Measurements from ENCODE around the gene ZNF197.
"Not testable (repeated sequence)": the region's sequence is repeated elsewhere in the genome, so short reads cannot be mapped to it uniquely, and the experiment has no call there.

The ZNF197 gene

DNA sequence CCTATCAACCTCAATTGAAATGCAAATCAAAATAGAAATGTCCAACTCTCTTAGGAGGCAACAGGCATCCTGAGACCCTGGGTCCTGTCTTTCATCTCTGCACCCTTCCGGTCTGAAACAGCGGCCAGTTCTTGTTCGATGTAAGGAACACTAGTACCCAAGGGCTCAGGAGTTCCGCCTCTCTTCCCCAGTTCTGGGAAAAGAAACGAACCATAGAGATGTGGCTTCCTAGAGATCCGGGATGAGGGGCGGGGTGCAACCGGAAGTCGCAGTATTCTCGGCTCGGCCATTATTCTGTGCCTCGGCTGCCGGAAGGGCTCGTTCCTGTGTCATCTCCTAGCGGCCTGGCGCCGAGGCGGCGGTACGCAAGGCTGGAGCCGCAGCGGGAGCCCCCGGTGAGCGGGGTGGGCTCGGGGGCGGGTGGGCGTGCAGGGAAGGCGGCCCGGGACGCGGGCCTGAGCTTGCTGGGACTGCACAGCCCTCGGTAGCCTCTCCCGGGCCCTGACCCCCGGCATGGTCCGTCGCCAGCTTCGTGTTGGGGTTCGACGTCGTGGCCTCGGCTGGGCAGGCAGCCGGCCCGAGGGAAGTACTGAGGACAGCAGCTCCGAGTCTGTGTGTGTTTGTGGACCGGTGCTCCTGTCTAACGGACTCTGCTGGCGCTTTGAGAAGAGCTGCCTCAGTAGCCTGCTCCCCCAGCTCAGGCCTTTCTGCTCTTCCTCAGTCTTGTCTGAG, at the start of gene ZNF197:
TSS of gene ZNF197 (plus strand) at position 288 of the 732 bp plus-strand sequence. CDS start 4,119 bp downstream, outside the sequence.
- DNase-seq (ENCODE audit: low read depth in 1 of 2, low spot score in 1 of 2), result peak; percentile 7 to 36

DNA sequence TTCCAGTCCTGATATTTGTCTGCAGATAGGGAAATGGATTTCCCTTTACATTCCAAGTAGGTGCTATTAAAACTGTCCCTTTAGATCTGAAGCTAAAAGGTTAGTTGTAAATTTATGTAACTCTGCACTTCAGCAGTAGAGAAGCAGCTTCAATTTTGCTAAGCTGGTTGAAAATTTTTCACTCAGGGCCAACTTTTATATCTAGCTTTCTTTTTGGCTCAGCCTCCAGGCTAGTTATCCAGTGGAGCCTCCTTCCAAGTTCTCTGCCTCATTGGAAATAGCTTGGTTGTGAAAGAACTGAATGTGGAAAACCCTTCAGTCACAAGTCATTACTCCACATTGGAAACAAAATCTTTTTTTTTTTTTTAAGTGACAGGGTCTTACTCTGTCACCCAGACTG, 48.2 kb upstream of the ZNF197 start:
- no peak for DNase-seq (ENCODE audit: low read depth in 1 of 2, low spot score in 1 of 2)

DNA sequence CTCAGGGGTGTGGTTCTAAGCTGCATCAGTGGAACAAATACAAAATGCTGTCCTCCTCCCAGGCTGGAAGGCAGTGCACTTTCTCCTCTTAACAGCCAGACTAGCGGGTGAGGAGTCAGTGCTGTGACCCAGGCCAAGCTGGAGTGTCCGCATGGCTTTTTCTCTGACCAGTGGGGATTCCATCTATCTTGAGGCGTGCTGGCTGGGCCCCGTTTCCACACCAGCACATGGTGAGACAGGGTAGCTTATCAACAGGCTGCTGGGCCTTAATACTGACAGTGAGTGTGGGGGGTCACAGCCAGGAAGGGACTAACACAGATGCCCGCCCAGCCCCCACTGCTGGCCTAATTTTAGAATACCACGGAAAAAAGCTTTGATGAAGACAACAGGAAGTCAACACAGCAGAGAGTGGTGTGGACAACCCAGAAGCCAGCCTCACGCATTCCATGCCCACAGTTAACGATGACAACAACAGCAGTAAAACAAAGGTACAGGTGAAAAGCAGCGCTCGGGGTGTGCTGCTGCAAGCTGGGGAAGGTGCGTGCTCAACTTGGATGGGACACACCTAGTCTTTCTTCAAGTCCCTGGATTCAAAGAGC, 47.4 kb upstream of the ZNF197 start:
- DNase-seq (ENCODE audit: low read depth in 1 of 2, low spot score in 1 of 2), result not testable (repeated sequence)

DNA sequence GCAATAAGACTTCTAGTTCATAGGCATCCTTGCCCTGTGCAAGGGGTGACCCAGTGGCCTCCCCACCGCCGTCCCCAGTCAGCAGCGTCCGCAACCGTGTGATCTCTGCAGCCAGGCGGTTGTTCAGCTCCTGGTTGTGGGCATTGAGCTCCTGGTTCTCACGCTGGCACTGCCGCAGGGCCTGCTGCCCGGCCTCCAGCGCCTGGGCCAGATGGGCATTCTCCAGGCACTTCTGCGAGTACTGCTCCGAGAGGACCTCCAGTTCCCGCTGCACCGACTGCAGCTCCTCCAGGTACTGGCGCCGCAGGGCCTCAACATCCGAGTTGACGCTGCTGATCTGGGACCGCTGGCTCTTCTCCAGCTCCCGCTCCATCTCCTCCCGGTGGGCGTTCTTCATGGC, 46.5 kb upstream of the ZNF197 start:
- DNase-seq (ENCODE audit: low read depth in 1 of 2, low spot score in 1 of 2), result not testable (repeated sequence)

DNA sequence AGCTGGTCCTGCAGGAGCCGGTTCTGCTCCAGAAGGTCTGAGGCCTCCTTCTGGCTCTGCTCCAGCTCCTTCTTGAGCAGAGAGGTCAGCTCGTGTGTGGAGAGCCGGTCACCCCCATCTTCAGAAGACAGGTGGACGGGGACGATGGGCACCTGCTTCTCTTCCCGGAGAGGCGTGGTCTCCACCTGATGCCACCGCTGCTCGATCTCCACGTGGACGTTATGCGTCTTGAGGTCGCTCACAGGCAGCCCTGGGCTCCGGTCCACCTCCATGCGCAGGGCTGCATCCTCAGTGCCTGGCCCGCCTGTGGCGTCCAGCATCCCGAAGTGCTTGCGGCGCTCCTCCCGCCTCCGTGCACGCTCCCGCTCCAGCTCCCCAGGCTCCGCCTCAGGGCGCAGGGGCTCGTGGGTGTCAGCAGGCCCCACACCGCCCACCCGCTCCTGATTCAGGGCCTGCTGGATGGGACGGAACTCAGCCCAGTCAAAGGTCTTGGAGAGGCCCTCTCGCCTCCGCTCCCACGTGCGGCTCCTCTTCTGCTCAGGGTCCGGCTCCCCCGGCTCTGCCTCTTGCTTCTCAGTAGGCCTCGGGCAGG, 45.8 kb upstream of the ZNF197 start:
- DNase-seq (ENCODE audit: low read depth in 1 of 2, low spot score in 1 of 2), result not testable (repeated sequence)

DNA sequence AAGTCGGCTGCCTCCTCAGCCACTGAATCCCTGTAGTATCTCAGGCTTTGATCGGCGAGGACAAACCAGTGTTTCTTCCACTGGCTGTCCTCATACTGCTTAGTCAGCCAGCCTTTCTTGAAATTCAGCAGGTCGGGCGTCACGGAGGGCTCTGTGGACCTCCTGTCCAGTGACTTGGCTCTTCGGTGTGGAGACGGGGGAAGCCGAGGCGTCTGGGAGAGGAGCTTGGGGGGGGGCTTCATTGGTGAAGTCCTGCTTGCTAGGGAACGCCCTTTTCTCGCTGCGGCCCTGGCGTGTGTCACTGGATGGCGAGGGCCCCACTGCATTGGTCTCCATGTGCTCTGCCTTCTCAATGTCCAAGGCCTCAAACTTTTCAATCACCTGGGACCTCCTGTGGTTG, 45.1 kb upstream of the ZNF197 start:
- DNase-seq (ENCODE audit: low read depth in 1 of 2, low spot score in 1 of 2), result not testable (repeated sequence)

DNA sequence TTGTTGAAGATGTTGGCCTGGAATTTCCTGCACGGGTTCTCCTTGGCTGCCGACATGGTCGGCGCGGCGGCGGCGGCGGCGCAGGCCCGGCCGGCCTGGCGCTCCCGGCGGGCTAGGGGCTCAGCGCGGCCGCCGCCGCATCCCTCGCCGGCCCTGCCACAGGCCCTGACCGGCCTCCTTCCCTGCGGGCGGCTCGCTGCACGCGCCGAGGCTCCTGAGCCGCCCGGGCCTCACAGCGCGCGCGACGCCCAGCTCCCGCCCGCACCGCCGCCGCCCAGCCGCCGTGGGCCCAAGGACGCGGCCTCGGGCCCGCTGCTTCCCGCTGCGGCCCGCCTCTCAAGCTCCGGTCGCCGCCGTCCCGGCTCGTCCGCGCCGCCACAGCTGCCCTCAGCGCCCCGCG, 43.9 kb upstream of the ZNF197 start:
- not testable (repeated sequence) for DNase-seq (ENCODE audit: low read depth in 1 of 2, low spot score in 1 of 2)

DNA sequence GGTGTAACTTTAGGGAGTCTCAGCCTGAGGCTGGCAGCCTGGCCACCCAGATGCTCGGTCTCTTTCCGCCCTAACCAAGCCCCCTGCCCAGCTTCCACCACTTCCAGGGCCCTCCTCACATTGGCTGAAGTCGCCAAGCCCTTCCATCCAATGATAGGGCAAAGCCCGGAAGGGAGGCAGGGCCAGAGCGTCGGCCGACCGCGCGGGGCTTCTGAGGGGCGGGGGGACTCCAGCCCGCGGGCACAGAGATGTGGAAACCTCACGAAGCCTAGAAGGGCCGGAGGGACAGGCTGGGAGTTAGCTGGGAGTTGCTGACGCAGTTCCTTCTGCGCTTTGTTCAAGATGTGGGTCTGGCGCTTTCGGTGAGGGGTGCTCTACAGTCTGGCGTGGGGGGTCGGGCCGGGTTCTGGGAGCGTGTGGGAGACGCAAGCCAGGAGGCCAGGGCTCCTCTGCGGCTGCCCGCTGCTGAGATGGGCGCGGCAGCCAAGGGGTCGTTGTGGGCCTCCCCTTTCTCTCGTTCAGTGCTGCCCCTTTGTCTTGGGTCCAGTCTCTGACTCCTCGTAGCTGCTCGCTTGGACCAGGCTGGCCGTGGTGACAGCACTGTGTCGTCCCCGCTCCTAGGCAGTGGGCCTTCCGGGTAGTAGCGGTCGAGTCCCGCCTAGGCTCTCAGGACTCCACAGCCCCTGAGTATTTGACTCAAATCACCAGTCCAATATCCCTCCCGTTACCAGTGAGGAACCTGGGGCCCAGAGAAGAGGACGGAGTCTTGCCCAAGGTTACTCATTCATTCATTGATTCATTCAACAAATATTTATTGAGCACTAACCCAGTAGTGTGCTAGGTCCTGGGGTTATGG, 40.0 kb upstream of the ZNF197 start, which contains the start of gene ZNF660:
TSS of gene ZNF660 (plus strand) at position 319 of the 856 bp plus-strand sequence. CDS start 9,230 bp downstream, outside the sequence.
- DNase-seq (ENCODE audit: low read depth in 1 of 2, low spot score in 1 of 2), result no peak

DNA sequence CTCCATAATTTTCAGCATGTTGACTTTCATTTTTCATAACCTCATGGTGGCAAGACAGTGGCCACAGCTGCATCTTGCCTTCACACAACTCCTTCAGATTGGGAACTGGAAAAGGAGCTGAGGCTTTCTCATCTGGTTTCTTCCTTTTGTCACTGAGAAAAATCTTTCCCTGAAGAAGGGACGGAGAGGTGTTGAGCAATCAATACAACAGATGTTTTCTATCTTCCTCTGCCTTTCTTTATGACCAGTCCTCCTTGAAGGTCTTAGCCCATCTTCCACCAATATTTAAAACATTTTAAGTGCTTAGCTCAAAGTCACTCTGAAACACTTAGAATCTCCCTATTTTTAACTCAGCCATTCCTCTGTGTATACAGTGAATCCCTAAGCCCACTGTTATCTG, 28.2 kb upstream of the ZNF197 start:
- DNase-seq (ENCODE audit: low read depth in 1 of 2, low spot score in 1 of 2), result no peak

DNA sequence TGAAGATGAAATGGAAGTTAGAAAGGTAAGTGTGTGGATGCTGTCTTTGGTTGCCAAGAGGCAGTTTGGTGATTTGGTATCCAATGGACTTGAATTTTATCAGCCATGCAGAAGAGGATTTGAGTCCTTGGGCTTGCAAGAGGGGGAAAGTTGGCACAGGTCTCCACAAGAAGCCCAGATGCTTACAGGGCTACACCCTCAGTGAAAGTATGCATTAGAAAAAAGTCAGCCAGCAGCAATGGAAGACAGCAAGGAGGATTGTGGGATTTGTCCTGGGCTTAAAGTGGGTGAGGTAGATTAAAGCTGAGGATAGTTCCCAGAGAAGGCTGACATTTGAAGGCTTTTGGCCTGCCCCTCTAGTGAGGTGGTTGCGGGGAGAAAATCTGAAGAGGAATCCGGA, 23.1 kb upstream of the ZNF197 start:
- DNase-seq (ENCODE audit: low read depth in 1 of 2, low spot score in 1 of 2), result no peak

DNA sequence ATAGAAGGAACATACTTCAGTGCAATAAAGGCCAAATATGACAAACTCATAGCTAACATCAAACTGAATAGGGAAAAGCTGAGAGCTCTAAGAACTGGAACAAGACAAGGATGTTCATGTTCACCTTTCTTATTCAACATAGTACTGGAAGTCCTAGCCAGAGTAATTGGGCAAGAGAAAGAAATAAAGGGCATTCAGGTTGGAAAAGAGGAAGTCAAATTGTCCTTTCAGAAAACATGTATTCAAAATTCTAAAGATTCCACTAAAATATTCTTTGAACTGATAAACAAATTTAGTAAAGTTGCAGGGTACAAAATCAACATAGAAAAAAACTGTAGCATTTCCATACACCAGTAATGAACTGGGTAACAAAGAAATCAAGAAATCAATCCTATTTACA, 12.2 kb upstream of the ZNF197 start:
- no peak for DNase-seq (ENCODE audit: low read depth in 1 of 2, low spot score in 1 of 2)

DNA sequence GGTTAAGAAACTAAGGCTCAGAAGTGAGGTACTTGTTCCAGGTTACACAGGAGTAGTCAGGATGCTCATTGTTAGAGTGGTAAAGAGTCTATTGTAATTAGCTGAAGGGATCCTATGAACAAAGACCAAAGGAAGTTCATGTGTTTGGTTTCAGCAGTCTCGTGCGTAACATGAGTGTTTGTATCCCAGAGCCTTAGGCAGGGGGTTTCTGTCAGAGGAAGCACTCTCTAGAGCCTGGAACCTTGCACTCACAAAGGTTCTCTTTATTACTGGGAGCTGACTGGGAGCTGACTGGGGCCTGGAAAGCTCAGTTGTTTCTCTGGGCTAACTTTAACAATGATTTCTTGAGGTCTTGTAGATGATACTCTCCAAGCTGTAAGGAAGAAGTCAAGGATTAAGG, 3.9 kb downstream of the ZNF197 start:
- no peak for DNase-seq (ENCODE audit: low read depth in 1 of 2, low spot score in 1 of 2)

DNA sequence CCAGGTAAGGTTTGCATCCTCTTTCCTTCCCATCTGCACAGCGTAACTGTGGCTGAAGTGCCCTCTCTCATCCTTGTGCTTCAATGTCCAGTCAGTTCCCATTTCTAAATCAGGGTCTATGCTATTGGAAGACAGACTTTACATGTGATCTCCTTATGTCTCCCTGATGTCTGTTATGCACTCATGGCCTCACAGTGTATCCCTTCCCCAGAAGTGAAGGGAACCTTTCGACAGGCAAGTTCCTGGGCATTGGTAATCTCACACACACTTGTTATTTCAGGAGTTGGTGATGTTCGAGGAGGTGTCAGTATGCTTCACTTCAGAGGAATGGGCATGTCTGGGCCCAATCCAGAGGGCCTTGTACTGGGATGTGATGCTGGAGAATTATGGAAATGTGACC, 7.4 kb downstream of the ZNF197 start:
- DNase-seq (ENCODE audit: low read depth in 1 of 2, low spot score in 1 of 2), result no peak

DNA sequence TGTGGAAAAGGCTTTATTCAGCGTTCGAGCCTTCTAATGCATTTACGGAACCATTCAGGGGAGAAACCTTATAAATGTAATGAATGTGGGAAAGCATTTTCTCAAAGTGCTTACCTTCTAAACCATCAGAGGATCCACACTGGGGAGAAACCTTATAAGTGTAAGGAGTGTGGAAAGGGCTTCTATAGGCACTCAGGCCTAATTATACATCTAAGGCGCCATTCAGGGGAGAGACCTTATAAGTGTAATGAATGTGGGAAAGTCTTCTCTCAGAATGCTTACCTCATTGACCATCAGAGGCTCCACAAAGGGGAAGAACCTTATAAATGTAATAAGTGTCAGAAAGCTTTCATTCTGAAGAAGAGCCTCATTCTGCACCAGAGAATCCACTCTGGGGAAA, 17.5 kb downstream of the ZNF197 start:
- DNase-seq (ENCODE audit: low read depth in 1 of 2, low spot score in 1 of 2), result no peak

DNA sequence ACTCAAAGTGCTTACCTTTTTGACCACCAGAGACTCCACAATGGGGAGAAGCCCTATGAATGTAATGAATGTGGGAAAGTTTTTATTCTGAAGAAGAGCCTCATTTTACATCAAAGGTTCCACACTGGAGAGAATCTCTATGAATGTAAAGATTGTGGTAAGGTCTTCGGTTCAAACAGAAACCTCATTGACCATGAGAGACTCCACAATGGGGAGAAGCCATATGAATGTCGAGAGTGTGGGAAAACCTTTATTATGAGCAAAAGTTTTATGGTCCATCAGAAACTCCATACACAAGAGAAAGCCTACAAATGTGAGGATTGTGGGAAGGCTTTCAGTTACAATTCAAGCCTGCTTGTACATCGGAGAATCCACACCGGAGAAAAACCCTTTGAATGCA, 18.2 kb downstream of the ZNF197 start:
- no peak for DNase-seq (ENCODE audit: low read depth in 1 of 2, low spot score in 1 of 2)

DNA sequence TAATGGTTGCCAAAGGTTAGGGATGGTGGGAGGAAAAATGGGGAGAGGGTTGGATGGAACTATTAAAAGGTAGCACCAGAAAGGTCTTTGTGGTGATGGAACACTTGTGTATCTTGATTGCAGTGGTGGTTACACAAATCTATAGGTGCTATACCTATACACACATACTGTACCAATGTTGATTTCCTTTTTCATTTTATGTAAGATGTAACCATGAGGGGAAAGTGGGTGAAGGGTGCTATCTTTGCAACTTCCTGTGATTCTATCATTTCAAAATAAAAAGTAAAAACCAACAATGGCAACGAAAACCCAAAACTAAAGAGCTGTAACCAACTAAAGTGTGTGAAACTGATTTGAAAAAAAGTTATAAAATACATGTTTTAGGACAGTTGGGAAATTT, 22.9 kb downstream of the ZNF197 start:
- no peak for DNase-seq (ENCODE audit: low read depth in 1 of 2, low spot score in 1 of 2)

DNA sequence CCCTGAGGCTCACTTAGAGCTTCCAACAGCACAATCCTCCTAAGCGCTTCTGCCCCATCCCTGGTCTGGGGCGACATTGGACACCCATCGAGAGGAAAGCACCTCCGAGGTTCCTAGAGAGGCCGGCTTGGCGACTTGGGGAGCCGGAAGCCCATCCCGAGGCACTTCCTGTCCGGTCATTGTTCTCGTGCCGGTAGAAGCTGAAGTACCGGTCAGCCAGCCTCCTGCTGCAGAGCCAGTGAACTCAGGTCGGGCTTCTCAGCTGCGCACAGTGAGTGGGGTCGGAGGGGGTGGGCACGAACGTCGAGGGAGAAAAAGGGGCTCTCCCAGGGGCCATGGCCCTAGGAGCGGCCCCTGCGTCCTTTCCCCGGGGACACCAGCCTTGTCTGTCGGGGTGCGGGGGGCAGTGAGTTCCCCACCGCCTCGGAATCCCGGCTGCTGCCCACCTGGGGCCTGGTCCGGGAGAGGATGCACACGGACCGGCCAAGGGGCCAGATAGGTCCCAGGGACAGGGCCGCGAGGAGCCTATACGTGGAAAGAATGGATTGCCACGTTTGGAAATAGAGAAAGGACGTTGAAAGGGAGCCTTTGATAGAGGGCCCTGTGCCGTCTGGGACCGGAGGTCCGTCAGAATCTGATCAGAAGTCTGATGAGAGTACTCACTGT, 23.9 kb downstream of the ZNF197 start, which contains the start of gene ZNF35:
TSS of gene ZNF35 (plus strand) at position 169 of the 666 bp plus-strand sequence. CDS start 2,336 bp downstream, outside the sequence.
- peak in 1 of 2 donors; percentile 18 for DNase-seq (ENCODE audit: low read depth in 1 of 2, low spot score in 1 of 2)

DNA sequence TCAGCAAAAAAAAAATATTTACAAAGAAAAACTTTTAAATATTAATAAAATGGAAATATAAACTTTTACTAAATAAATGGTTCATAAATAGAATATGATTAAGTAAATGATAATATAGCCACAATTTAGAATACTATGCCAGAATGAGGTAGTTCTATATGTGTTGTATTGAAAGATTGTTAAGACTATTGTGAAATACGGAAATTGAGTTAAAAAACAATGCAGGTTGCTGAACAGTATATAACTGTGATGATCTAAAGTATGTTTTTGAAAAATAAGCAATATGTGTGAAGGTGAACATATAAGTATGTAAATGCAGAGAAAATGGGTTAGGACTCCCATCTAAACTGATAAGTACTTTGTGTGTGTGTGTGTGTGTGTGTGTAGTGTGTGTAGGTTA, 24.9 kb downstream of the ZNF197 start:
- DNase-seq (ENCODE audit: low read depth in 1 of 2, low spot score in 1 of 2), result no peak

DNA sequence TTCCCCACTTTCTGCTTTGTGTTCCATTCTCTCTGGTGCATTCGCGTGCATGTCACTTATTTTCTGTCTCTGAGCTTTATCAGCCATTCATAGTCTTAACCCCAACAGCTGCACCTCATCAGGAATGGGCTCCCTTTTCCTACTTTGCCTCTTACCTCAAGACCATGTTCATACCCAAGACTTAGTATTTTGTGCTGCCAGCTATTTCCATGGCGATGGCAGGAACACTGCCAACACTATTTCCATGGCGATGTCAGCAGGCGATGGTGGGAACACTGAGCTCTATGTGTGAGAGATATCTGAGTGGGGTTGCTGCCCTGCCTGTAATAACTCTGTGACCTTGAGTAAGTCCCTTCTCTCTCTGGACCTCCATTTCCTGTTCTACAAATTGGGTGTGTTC, 29.2 kb downstream of the ZNF197 start:
- no peak for DNase-seq (ENCODE audit: low read depth in 1 of 2, low spot score in 1 of 2)

DNA sequence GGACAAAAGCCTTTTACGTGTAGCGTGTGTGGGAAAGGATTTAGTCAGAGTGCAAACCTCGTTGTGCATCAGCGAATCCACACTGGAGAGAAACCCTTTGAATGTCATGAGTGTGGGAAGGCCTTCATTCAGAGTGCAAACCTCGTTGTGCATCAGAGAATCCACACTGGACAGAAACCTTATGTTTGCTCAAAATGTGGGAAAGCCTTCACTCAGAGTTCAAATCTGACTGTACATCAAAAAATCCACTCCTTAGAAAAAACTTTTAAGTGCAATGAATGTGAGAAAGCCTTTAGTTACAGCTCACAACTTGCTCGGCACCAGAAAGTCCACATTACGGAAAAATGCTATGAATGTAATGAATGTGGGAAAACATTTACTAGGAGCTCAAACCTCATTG, 34.2 kb downstream of the ZNF197 start:
- DNase-seq (ENCODE audit: low read depth in 1 of 2, low spot score in 1 of 2), result no peak

DNA sequence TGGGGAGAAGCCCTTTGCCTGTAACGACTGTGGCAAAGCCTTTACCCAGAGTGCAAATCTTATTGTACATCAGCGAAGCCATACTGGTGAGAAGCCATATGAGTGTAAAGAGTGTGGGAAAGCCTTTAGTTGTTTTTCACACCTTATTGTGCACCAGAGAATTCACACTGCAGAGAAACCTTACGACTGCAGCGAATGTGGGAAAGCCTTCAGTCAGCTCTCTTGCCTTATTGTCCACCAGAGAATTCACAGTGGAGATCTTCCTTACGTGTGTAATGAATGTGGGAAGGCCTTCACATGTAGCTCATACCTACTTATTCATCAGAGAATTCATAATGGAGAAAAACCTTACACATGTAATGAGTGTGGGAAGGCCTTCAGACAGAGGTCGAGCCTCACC, 34.6 kb downstream of the ZNF197 start:
- DNase-seq (ENCODE audit: low read depth in 1 of 2, low spot score in 1 of 2), result no peak

Data from stimulated activated CD4-positive, alpha-beta T cell treated with anti-CD3 and anti-CD28 coated beads, Interleukin-15, amount 100 ng/mL, for 1 hour (primary cell).